Stromal cell of bone marrow (primary cell): ENCODE results near the gene ARHGAP15.

Experiments
- DNase-seq: peaks from one replicate; pipeline ENCODE4 v3.0.0-alpha.2; 2012; ENCODE audit warnings: low read depth

The ARHGAP15 gene

GRCh38 chr2:143482771-143483170 lies 353.6 kb downstream of the ARHGAP15 start:
- no peak for DNase-seq

GRCh38 chr2:143486976-143487375 lies 357.8 kb downstream of the ARHGAP15 start:
- DNase-seq: no peak

- DNase-seq: peak; percentile 30
Measured at GRCh38 chr2:143489145-143489544, 359.9 kb downstream of the ARHGAP15 start.

GRCh38 chr2:143491131-143491530 lies 361.9 kb downstream of the ARHGAP15 start:
- DNase-seq: no peak

GRCh38 chr2:143493339-143493738 lies 364.1 kb downstream of the ARHGAP15 start:
- no peak for DNase-seq

- no peak for DNase-seq
Measured at GRCh38 chr2:143497726-143498125, 368.5 kb downstream of the ARHGAP15 start.

- no peak for DNase-seq
Measured at GRCh38 chr2:143498496-143498895, 369.3 kb downstream of the ARHGAP15 start.

GRCh38 chr2:143499061-143499460 lies 369.8 kb downstream of the ARHGAP15 start:
- no peak for DNase-seq

- DNase-seq: no peak
Measured at GRCh38 chr2:143501106-143501676, 372.0 kb downstream of the ARHGAP15 start.

- no peak for DNase-seq
Measured at GRCh38 chr2:143503280-143503679, 374.1 kb downstream of the ARHGAP15 start.

- no peak for DNase-seq
Measured at GRCh38 chr2:143504397-143504796, 375.2 kb downstream of the ARHGAP15 start.

GRCh38 chr2:143505542-143505941 lies 376.3 kb downstream of the ARHGAP15 start:
- no peak for DNase-seq

- DNase-seq: peak; percentile 61
Measured at GRCh38 chr2:143513081-143513480, 383.9 kb downstream of the ARHGAP15 start.

GRCh38 chr2:143514413-143514812 lies 385.2 kb downstream of the ARHGAP15 start:
- no peak for DNase-seq

- DNase-seq: no peak
Measured at GRCh38 chr2:143515318-143515717, 386.1 kb downstream of the ARHGAP15 start.

GRCh38 chr2:143519521-143519920 lies 390.3 kb downstream of the ARHGAP15 start:
- no peak for DNase-seq

- DNase-seq: no peak
Measured at GRCh38 chr2:143521396-143521795, 392.2 kb downstream of the ARHGAP15 start.

GRCh38 chr2:143522699-143523098 lies 393.5 kb downstream of the ARHGAP15 start:
- no peak for DNase-seq

GRCh38 chr2:143524119-143524553 lies 394.9 kb downstream of the ARHGAP15 start:
- no peak for DNase-seq

GRCh38 chr2:143524559-143525401 lies 395.6 kb downstream of the ARHGAP15 start:
- peak; percentile 13 for DNase-seq

GRCh38 chr2:143525402-143525860 lies 396.2 kb downstream of the ARHGAP15 start:
- DNase-seq: no peak

GRCh38 chr2:143526498-143526897 lies 397.3 kb downstream of the ARHGAP15 start:
- DNase-seq: no peak

- DNase-seq: peak; percentile 32
Measured at GRCh38 chr2:143528021-143528420, 398.8 kb downstream of the ARHGAP15 start.
